ENCODE data around the gene SYNGR3. TPM values are rescaled to one million over a fixed set of nuclear protein-coding genes. Genes with fewer than 3 reads are reported as not detected.
"Not testable (repeated sequence)": the region's sequence is repeated elsewhere in the genome, so short reads cannot be mapped to it uniquely, and the experiment has no call there.

The SYNGR3 gene
- total RNA-seq, 1 donor from 2014 or later: 0.24 TPM

- Histone ChIP-seq H3K4me3 (peak within 1 kb of the TSS; percentile 93), H3K27me3 (ENCODE audit: low read depth) (no peaks in the 10 kb centered on the region), H3K4me1 (peaks cover 46% of the 10 kb centered on the region), H3K36me3 (no peaks in the 10 kb centered on the region), H3K9me3 (no peaks in the 10 kb centered on the region), H3K27ac (peak within 1 kb of the TSS; percentile 95)
- DNase-seq: peak; percentile 88
- ATAC-seq: peak; percentile 96 to 97
- intact Hi-C loops (cut with DNase I): no loop called here
- no peak for TF ChIP-seq CTCF (IDR thresholded peaks at IDR 0.05)
These were observed 20.2 kb downstream of the SYNGR3 start, which contains the start of gene ZNF598 for GRCh38 chr16:2009791-2010510. Gene ZNF598 (minus strand): TSS chr16:2009821.

GRCh38 chr16:2011726-2012125 lies 22.0 kb downstream of the SYNGR3 start:
- H3K27me3 ChIP-seq (ENCODE audit: low read depth); ATAC-seq; H3K4me3 ChIP-seq; H3K27ac ChIP-seq; DNase-seq; H3K9me3 ChIP-seq; intact Hi-C loops (cut with DNase I); H3K36me3 ChIP-seq: not testable (repeated sequence)
- peaks cover 29% of the 10 kb centered on the region for H3K4me1 ChIP-seq

DNA sequence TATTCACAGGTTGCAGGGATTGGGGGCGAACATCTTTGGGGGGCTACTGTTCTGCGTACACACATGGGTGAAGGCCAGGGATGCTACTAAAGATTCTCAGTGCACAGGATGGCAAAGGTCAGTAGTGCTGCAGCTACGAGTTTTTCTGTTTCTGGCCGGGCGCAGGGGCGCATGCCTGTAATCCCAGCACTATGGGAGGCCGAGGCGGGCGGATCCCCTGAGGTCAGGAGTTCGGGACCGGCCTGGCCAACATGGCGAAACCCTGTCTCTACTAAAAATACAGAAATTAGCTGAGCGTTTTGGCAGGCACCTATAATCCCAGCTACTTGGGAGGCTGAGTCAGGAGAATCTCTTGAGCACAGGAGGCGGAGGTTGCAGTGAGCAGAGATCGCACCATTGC lies 23.8 kb downstream of the SYNGR3 start:
- H3K4me3 ChIP-seq: no peak overlapping the region
- TF ChIP-seq CTCF (IDR thresholded peaks at IDR 0.05): no peak

DNA sequence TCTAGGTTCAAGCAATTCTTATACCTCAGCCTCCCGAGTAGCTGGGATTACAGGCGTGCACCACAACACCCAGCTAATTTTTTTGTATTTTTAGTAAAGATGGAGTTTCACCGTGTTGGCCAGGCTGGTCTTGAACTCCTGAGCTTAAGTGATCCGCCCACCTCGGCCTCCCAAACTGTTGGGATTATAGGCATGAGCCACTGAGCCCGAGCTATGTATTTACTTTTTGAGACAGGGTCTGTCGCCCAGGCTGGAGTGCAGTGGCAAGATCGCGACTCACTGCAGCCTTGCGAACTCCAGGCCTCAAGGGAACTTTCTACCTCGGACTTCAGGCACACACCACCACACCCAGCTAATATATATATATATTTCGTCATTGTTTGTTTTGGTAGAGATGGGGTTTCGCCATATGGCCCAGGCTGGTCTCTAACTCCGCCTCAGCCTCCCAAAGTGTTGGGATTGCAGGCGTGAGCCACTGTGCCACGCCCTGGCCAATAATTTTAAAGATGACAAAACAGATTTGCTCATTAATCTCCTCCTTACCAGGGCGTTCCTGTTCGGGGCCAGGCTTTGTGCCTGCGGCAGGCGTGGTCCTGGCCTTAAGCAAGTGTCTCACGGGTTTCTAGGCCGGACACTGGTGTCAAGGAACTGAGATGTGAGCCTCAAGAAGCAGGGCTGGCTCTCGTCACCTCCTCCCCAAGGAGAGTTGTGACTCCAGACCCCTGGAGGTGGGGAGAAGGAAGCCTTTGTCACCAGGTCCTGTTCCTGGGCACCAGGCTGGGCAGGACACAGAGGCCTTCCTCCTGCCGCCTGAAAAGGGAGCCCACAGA lies 25.6 kb downstream of the SYNGR3 start:
- no peak for TF ChIP-seq CTCF (IDR thresholded peaks at IDR 0.05)
- ATAC-seq: peak; percentile 49 to 85

More for the DNA sequence above, 23.8 kb downstream of the SYNGR3 start:
- no peaks in the 10 kb centered on the region for H3K36me3 ChIP-seq
- peaks cover 11% of the 10 kb centered on the region for H3K4me1 ChIP-seq
- H3K9me3 ChIP-seq: no peaks in the 10 kb centered on the region
- H3K27ac ChIP-seq: no peak overlapping the region
- peaks cover 15% of the 10 kb centered on the region for H3K27me3 ChIP-seq (ENCODE audit: low read depth)
- DNase-seq: no peak
- intact Hi-C loops (cut with DNase I): no loop called here
- ATAC-seq: no peak

GRCh38 chr16:2015947-2016208 lies 26.1 kb downstream of the SYNGR3 start:
- Histone ChIP-seq H3K27me3 (ENCODE audit: low read depth) (peaks cover 39% of the 10 kb centered on the region), H3K36me3 (no peaks in the 10 kb centered on the region), H3K9me3 (no peaks in the 10 kb centered on the region), H3K4me3 (no peak overlapping the region), H3K27ac (no peak overlapping the region), H3K4me1 (peaks cover 12% of the 10 kb centered on the region)
- intact Hi-C loops (cut with DNase I): no loop called here
- ATAC-seq (peak in 1 of 2 donors; percentile 40), DNase-seq (no peak)
- TF ChIP-seq CTCF (IDR thresholded peaks at IDR 0.05): no peak

More for the DNA sequence above, 25.6 kb downstream of the SYNGR3 start:
- Histone ChIP-seq H3K27ac (no peak overlapping the region), H3K9me3 (no peaks in the 10 kb centered on the region), H3K4me1 (peaks cover 14% of the 10 kb centered on the region), H3K27me3 (ENCODE audit: low read depth) (peaks cover 33% of the 10 kb centered on the region), H3K36me3 (no peaks in the 10 kb centered on the region), H3K4me3 (no peak overlapping the region)
- peak; percentile 60 for DNase-seq
- intact Hi-C loops (cut with DNase I): no loop called here

GRCh38 chr16:2016407-2016922 lies 26.7 kb downstream of the SYNGR3 start:
- Histone ChIP-seq H3K9me3 (no peaks in the 10 kb centered on the region), H3K27ac (no peak overlapping the region), H3K4me1 (peaks cover 12% of the 10 kb centered on the region), H3K4me3 (no peak overlapping the region), H3K27me3 (ENCODE audit: low read depth) (peaks cover 45% of the 10 kb centered on the region), H3K36me3 (no peaks in the 10 kb centered on the region)
- ATAC-seq: no peak
- intact Hi-C loops (cut with DNase I): no loop called here
- DNase-seq: no peak
- peak; percentile 28 for TF ChIP-seq CTCF (IDR thresholded peaks at IDR 0.05)
